ENCODE results near the gene ATOH7. TPM values are rescaled to one million over a fixed set of nuclear protein-coding genes. Genes with fewer than 3 reads are reported as not detected.
A peak's percentile ranks its signal among the peaks of the same experiment; 100 is the strongest.
"Not testable (repeated sequence)": the region's sequence is repeated elsewhere in the genome, so short reads cannot be mapped to it uniquely, and the experiment has no call there.

ATOH7 gene
- total RNA-seq, result under 0.01 TPM in 1 of 2 replicates, not detected in the other

- H3K36me3 ChIP-seq (ENCODE audit: control insufficient read depth, insufficient read depth, low read length), result no peaks in the 10 kb centered on the region
- no peak for FAIRE-seq
- TF ChIP-seq CTCF (IDR thresholded peaks at IDR 0.05; ENCODE audit: insufficient read depth, low read length, severe bottlenecking), result no peak
Measured at GRCh38 chr10:68231817-68232251, at the start of gene ATOH7. Gene ATOH7, minus strand, starts transcription at chr10:68232113. Its CDS starts 436 bp downstream, at chr10:68231677.

GRCh38 chr10:68280758-68281157, 48.8 kb upstream of the ATOH7 start:
- no peak for TF ChIP-seq CTCF (IDR thresholded peaks at IDR 0.05; ENCODE audit: insufficient read depth, low read length, severe bottlenecking)
- no peak for DNase-seq (ENCODE audit: low read depth)
- no peak for FAIRE-seq
- Histone ChIP-seq H3K27me3 (ENCODE audit: control insufficient read depth, insufficient read depth, low read length) (no peaks in the 10 kb centered on the region), H3K4me3 (ENCODE audit: low read depth, low read length) (no peak overlapping the region), H3K36me3 (ENCODE audit: control insufficient read depth, insufficient read depth, low read length) (no peaks in the 10 kb centered on the region)

More at GRCh38 chr10:68231817-68232251, at the start of gene ATOH7:
- Histone ChIP-seq H3K27me3 (ENCODE audit: control insufficient read depth, insufficient read depth, low read length) (no peaks in the 10 kb centered on the region), H3K4me3 (ENCODE audit: low read depth, low read length) (peak within 1 kb of the TSS; percentile 55)
- no peak for DNase-seq (ENCODE audit: low read depth)

- not testable (repeated sequence) for H3K4me3 ChIP-seq (ENCODE audit: low read depth, low read length); FAIRE-seq; H3K27me3 ChIP-seq (ENCODE audit: control insufficient read depth, insufficient read depth, low read length); H3K36me3 ChIP-seq (ENCODE audit: control insufficient read depth, insufficient read depth, low read length); DNase-seq (ENCODE audit: low read depth)
Measured at GRCh38 chr10:68278906-68279753, 47.2 kb upstream of the ATOH7 start.

GRCh38 chr10:68277814-68278213, 45.9 kb upstream of the ATOH7 start:
- not testable (repeated sequence) for DNase-seq (ENCODE audit: low read depth); H3K27me3 ChIP-seq (ENCODE audit: control insufficient read depth, insufficient read depth, low read length); H3K36me3 ChIP-seq (ENCODE audit: control insufficient read depth, insufficient read depth, low read length); H3K4me3 ChIP-seq (ENCODE audit: low read depth, low read length); FAIRE-seq

GRCh38 chr10:68276224-68276623, 44.3 kb upstream of the ATOH7 start:
- no peak for TF ChIP-seq CTCF (IDR thresholded peaks at IDR 0.05; ENCODE audit: insufficient read depth, low read length, severe bottlenecking)
- H3K4me3 ChIP-seq (ENCODE audit: low read depth, low read length), result no peak overlapping the region
- DNase-seq (ENCODE audit: low read depth) (no peak), FAIRE-seq (no peak)
- no peaks in the 10 kb centered on the region for H3K36me3 ChIP-seq (ENCODE audit: control insufficient read depth, insufficient read depth, low read length)
- no peaks in the 10 kb centered on the region for H3K27me3 ChIP-seq (ENCODE audit: control insufficient read depth, insufficient read depth, low read length)

GRCh38 chr10:68275600-68276126, 43.8 kb upstream of the ATOH7 start:
- DNase-seq (ENCODE audit: low read depth) (no peak), FAIRE-seq (no peak)
- no peak for TF ChIP-seq CTCF (IDR thresholded peaks at IDR 0.05; ENCODE audit: insufficient read depth, low read length, severe bottlenecking)

More at GRCh38 chr10:68275600-68276126, 43.8 kb upstream of the ATOH7 start:
- Histone ChIP-seq H3K4me3 (ENCODE audit: low read depth, low read length) (no peak overlapping the region), H3K36me3 (ENCODE audit: control insufficient read depth, insufficient read depth, low read length) (no peaks in the 10 kb centered on the region), H3K27me3 (ENCODE audit: control insufficient read depth, insufficient read depth, low read length) (no peaks in the 10 kb centered on the region)

All from bronchial epithelial cell (primary cell).